RWPE1 (cell line): Measurements from ENCODE around the gene ANKRD16.
"Not testable (repeated sequence)": the region's sequence is repeated elsewhere in the genome, so short reads cannot be mapped to it uniquely, and the experiment has no call there.

Experiments used
- CTCF ChIA-PET: fragments of 350-600 bp; sonication (Branson Sonifier 250); formaldehyde crosslinking; extraction: SDS; loops from one replicate; lab custom pipeline; 2021; lab: Yijun Ruan, JAX
- POLR2A ChIA-PET: fragments of 400-600 bp; formaldehyde crosslinking; extraction: SDS; loops from one replicate; lab custom pipeline; 2020; ENCODE audit warnings: antibody characterized with exemption; ENCODE audit not compliant: low non-redundant PET; lab: Yijun Ruan, JAX
- DNase-seq: peaks from one replicate; pipeline ENCODE4 v3.0.0; 2012; ENCODE audit warnings: low spot score
- H3K27ac ChIP-seq: fragments of 450-650 bp; 2 replicates; pipeline ENCODE4 v1.5.1; 2017
- CTCF ChIP-seq: fragments of 450-650 bp; conservative IDR thresholded peaks from 2 replicates; pipeline ENCODE4 v1.5.1; 2017; ENCODE audit warnings: low read depth, mild to moderate bottlenecking

Gene ANKRD16

GRCh38 chr10:5918763-5919162, 29.1 kb upstream of the ANKRD16 start:
- DNase-seq, result no peak
- POLR2A ChIA-PET, result no interaction called here
- CTCF ChIA-PET, result no interaction called here
- no peak overlapping the region for H3K27ac ChIP-seq
- no peak for TF ChIP-seq CTCF

GRCh38 chr10:5917305-5917704, 27.6 kb upstream of the ANKRD16 start:
- no peak overlapping the region for H3K27ac ChIP-seq
- DNase-seq, result no peak
- POLR2A ChIA-PET, result interaction anchor here (1.1 kb wide), 1 partner anchor 8 kb away, joined by 3 read pairs; no protein-coding TSS in a partner anchor
- no peak for TF ChIP-seq CTCF
- CTCF ChIA-PET, result no interaction called here

DNA sequence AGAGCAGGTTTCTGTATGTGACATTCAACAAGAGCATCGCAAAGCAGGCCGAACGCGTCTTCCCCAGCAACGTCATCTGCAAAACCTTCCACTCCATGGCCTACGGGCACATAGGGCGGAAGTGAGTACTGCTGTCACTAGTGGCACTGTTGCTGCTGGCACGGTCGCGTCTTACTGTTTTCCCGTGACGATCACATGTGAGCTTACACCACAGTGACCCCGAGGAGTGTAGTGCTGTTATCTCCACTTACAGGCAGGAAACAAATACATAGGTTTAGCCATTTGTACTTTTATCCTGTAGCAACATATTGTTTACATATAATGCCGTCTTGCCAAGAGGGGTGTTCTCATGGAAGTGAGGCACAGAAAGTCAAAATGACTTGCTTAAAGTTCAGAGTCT, 25.8 kb upstream of the ANKRD16 start:
- no peak overlapping the region for H3K27ac ChIP-seq
- no peak for DNase-seq
- ChIA-PET CTCF (no interaction called here), POLR2A (no interaction called here)
- no peak for TF ChIP-seq CTCF

GRCh38 chr10:5913736-5914135, 24.0 kb upstream of the ANKRD16 start:
- TF ChIP-seq CTCF, result no peak
- DNase-seq, result no peak
- ChIA-PET POLR2A (no interaction called here), CTCF (interaction anchor here (0.6 kb wide), 1 partner anchor 145 kb away, joined by 4 read pairs; no protein-coding TSS in a partner anchor)
- no peak overlapping the region for H3K27ac ChIP-seq

GRCh38 chr10:5911670-5912069, 22.0 kb upstream of the ANKRD16 start:
- no peak for DNase-seq
- no peak overlapping the region for H3K27ac ChIP-seq
- CTCF ChIA-PET, result no interaction called here
- POLR2A ChIA-PET, result no interaction called here
- TF ChIP-seq CTCF, result no peak

DNA sequence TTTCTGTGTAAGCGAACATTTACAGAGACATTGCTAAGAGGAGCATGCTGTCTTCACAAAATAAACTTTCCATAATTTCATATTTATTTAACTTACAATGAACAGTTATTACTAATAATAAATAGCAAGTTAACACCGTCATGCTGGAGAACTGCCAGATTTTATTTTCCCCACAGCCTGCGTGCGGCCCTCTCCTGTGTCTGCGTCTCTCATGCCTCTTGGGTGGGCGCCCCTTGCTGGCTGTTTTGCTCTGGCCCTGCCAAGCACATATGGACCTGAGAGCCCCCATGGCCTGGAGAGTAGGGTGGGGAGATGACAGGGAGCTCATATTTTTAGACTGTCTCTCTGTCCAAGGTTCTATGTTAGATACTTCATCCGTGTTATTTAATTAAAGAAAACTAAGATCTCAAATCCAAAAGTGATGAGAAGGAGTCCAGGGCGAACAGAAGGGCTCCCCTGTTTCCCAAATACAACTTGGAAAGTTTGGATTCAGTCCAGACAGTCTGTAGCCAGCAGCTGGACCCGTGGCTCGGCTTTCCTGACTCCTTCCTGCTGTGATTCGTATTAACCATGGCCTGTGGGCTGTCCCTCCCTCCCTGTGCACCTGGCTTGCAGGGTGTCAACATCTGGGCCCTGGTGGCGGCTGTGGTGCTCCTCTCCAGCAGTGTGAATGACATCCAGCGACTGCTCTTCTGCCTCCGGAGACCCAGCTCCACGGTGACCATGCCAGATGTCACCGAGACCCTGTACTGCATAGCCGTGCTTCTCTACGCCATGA, 20.8 kb upstream of the ANKRD16 start:
- DNase-seq, result no peak
- no peak for TF ChIP-seq CTCF
- POLR2A ChIA-PET, result no interaction called here
- H3K27ac ChIP-seq, result no peak overlapping the region
- CTCF ChIA-PET, result interaction anchor here (0.6 kb wide), 1 partner anchor 37 kb away, joined by 3 read pairs; no protein-coding TSS in a partner anchor

GRCh38 chr10:5908676-5909075, 19.0 kb upstream of the ANKRD16 start:
- H3K27ac ChIP-seq, DNase-seq, CTCF ChIA-PET: not testable (repeated sequence)
- POLR2A ChIA-PET, result interaction anchor here (0.8 kb wide), 1 partner anchor 9 kb away, joined by 3 read pairs; no protein-coding TSS in a partner anchor
